H1 (cell line): ENCODE results near the gene CNPY2. TPM values are rescaled to one million over a fixed set of nuclear protein-coding genes. Genes with fewer than 3 reads are reported as not detected.

Experiments
- CTBP2 ChIP-seq: IDR thresholded peaks from 2 replicates; pipeline ENCODE4 v1.7.0; 2011; ENCODE audit warnings: borderline replicate concordance, mild to moderate bottlenecking, moderate library complexity, mixed read lengths, low read length; ENCODE audit not compliant: insufficient read depth, insufficient read length
- NRF1 ChIP-seq: IDR thresholded peaks from 2 replicates; pipeline ENCODE4 v1.6.1; 2011; ENCODE audit warnings: mild to moderate bottlenecking, low read depth, low read length, improper control_type of control experiment
- POLR2A ChIP-seq, 2 experiments: IDR thresholded peaks; 1 replicate in 1 of 2; 2 replicates in 1 of 2; pipeline ENCODE4 v1.6.1; 2011; ENCODE audit warnings: low read depth in 2 of 2, low read length in 2 of 2, mild to moderate bottlenecking in 2 of 2; ENCODE audit errors: control extremely low read depth in 1 of 2
- SIX5 ChIP-seq: IDR thresholded peaks from 2 replicates; pipeline ENCODE4 v1.6.1; 2011; ENCODE audit warnings: mild to moderate bottlenecking, low read depth, low read length
- SUZ12 ChIP-seq: fragments of 200-600 bp; sonication (generic); IDR thresholded peaks from 2 replicates; pipeline ENCODE4 v1.6.1; 2012; ENCODE audit warnings: mild to moderate bottlenecking, inconsistent platforms, low read length, moderate library complexity, mixed read lengths
- TBP ChIP-seq: IDR thresholded peaks from 2 replicates; pipeline ENCODE4 v1.6.1; 2011; ENCODE audit warnings: low read depth, low read length, improper control_type of control experiment
- polyA plus RNA-seq, 7 experiments: library from polyadenylated mRNA; depleted of rRNA in 3 of 7; stranded (reverse) in 5 of 7; unstranded in 2 of 7; fragments of >200 nt in 5 of 7; fragments of 200-250 nt in 2 of 7; gene quantifications; 1 replicate in 5 of 7; 2 replicates in 1 of 7; 4 replicates in 1 of 7; pipeline versions ENCODE4 v1.2.1 to v1.2.3, GENCODE V29; 2011 to 2013; ENCODE audit warnings: missing spikeins in 2 of 7, mixed read lengths in 2 of 7
- total RNA-seq: library from RNA; stranded (reverse); fragmentation: NEBNext Ultra II Directional; extraction: Animal tissue kit (Norgen Biotek cat#: 25700); gene quantifications from 2 replicates; pipeline ENCODE4 v1.2.1, GENCODE V29; 2021

CNPY2 gene
- total and polyA plus RNA-seq, 2 of the 8 experiments (the other 6 are each of a cell fraction or from before 2014, with no cell fraction given), result 203 to 281 TPM

DNA sequence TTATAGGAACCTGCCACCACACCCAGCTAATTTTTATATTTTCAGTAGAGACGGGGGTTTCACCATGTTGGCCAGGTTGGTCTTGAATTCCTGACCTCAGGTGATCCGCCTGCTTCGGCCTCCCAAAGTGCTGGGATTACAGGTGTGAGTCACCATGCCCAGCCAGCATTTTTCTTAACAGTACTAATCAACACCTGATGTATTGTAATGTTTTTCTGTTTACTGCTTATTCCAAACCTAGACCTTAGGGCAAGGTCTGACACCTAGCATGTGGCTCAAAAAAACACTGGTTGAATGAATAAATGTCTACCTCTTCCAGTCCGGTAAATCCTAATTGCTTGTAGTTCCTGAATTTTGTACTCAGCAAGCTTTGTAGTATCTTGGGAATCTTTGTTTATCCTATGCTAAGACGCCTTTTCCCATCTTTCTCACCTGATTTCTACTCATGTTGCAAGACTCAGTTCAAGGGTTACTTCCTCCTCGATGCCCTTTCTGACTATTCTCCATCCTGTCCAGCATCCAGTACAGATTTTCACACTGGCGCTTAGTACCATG, 15.2 kb upstream of the CNPY2 start (continued):
- no peak for TF ChIP-seq CTBP2
- TF ChIP-seq TBP, result no peak
- TF ChIP-seq SIX5, result no peak
- TF ChIP-seq NRF1, result no peak
- TF ChIP-seq POLR2A (IDR thresholded peaks at IDR 0.05; ENCODE audit: control extremely low read depth in 1 of 2, low read depth in 2 of 2, low read length in 2 of 2), result no peak
- no peak for TF ChIP-seq SUZ12
